Pancreas (tissue), 10 donors: Measurements from ENCODE around the gene ELP1. TPM values are rescaled to one million over a fixed set of nuclear protein-coding genes. Genes with fewer than 3 reads are reported as not detected.

Experiments used
- ATAC-seq, 4 donors: fragments of 200-7000 bp; cut with Tn5 transposase; one replicate each; pipeline versions ENCODE4 v1.8.0 to v1.9.1; 2020; ENCODE audit warnings: mild to moderate bottlenecking in 4 of 4, moderate library complexity in 4 of 4
- DNase-seq, 6 donors: peaks; one replicate each; pipeline ENCODE4 v3.0.0-alpha.2; 2020
- FAIRE-seq: peaks from 2 replicates; lab custom pipeline; 2012; peaks lifted over from hg19 to GRCh38; lab: Jason Lieb, UNC
- H3K27ac ChIP-seq, 4 donors: fragments of 200-600 bp; sonication (generic); 1 replicate in 3 of 4; 2 replicates in 1 of 4; pipeline versions ENCODE4 v1.5.0 to v1.8.0; 2020
- H3K27me3 ChIP-seq, 4 donors: fragments of 200-600 bp; one replicate each; pipeline ENCODE4 v1.8.0; 2021
- H3K36me3 ChIP-seq, 3 donors: fragments of 200-600 bp; sonication (generic) in 1 of 3; one replicate each; pipeline versions ENCODE4 v1.5.0 to v1.8.0; 2020 to 2021
- H3K4me1 ChIP-seq, 3 donors: fragments of 200-600 bp; one replicate each; pipeline ENCODE4 v1.8.0; 2021
- H3K4me3 ChIP-seq, 4 donors: fragments of 200-600 bp; sonication (generic) in 2 of 4; one replicate each; pipeline versions ENCODE4 v1.5.0 to v1.8.0; 2020 to 2021
- H3K9me3 ChIP-seq, 4 donors: fragments of 200-600 bp; one replicate each; pipeline ENCODE4 v1.8.0; 2021
- WGBS, 2 donors: extraction: QIAGEN DNeasy Blood & Tissue Kit; methylation state at CpG; one replicate each; pipeline ENCODE4 v1.1.7; 2013; 5-methylcytosine and 5-hydroxymethylcytosine counted together
- intact Hi-C, 3 donors: fragments of 100-400 bp; cut with DNase I; formaldehyde crosslinking; loops; one replicate each; pipeline versions ENCODE4 v1.11.1 to v1.14.2; 2022
- polyA plus RNA-seq, 2 donors: library from polyadenylated mRNA; stranded (reverse); fragments of 200-250 nt; gene quantifications; one replicate each; pipeline ENCODE4 v1.2.3, GENCODE V29; 2013
- total RNA-seq, 6 donors: library from RNA; stranded (reverse); fragmentation: NEBNext Ultra II Directional in 4 of 6; extraction: Animal tissue kit (Norgen Biotek cat#: 25700) in 4 of 6; gene quantifications; one replicate each; pipeline versions ENCODE4 v1.2.1 to v1.2.4, GENCODE V29; 2021 to 2023
- TF ChIP-seq, protein P1 (sequence below), 4 donors: fragments of 200-600 bp; sonication (generic) in 3 of 4; IDR thresholded peaks; one replicate each; pipeline versions ENCODE4 v1.5.0 to v1.8.0; 2021; ENCODE audit warnings: antibody characterized with exemption in 4 of 4
- donor health status: healthy with polysubstance abuse.
- donor health status: DM: no; HTN: no; CAD: no; lungs with moderate emphysema.
- donor health status: DM: no; HTN: no; CAD: no.
- donor health status: control.
- donor health status: control.
- donor health status: Bipolar disorder and iron deficiency.
- donor health status: DM: yes; HTN: yes; CAD: no.
- donor health status: DM: no; HTN: no; CAD: no.
- donor health status: DM: no; HTN: no; CAD: no.
- donor health status: DM: yes; HTN: yes; CAD: no.

Gene ELP1, protein sequence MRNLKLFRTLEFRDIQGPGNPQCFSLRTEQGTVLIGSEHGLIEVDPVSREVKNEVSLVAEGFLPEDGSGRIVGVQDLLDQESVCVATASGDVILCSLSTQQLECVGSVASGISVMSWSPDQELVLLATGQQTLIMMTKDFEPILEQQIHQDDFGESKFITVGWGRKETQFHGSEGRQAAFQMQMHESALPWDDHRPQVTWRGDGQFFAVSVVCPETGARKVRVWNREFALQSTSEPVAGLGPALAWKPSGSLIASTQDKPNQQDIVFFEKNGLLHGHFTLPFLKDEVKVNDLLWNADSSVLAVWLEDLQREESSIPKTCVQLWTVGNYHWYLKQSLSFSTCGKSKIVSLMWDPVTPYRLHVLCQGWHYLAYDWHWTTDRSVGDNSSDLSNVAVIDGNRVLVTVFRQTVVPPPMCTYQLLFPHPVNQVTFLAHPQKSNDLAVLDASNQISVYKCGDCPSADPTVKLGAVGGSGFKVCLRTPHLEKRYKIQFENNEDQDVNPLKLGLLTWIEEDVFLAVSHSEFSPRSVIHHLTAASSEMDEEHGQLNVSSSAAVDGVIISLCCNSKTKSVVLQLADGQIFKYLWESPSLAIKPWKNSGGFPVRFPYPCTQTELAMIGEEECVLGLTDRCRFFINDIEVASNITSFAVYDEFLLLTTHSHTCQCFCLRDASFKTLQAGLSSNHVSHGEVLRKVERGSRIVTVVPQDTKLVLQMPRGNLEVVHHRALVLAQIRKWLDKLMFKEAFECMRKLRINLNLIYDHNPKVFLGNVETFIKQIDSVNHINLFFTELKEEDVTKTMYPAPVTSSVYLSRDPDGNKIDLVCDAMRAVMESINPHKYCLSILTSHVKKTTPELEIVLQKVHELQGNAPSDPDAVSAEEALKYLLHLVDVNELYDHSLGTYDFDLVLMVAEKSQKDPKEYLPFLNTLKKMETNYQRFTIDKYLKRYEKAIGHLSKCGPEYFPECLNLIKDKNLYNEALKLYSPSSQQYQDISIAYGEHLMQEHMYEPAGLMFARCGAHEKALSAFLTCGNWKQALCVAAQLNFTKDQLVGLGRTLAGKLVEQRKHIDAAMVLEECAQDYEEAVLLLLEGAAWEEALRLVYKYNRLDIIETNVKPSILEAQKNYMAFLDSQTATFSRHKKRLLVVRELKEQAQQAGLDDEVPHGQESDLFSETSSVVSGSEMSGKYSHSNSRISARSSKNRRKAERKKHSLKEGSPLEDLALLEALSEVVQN (N-terminal part only)
- total RNA-seq (10 to 100 TPM in 2 of 6 donors, 1 to 10 TPM in 4; 6.9 to 13.3 (median 8.8) TPM), polyA plus RNA-seq (10 to 100 TPM; 10.7 to 19.2 TPM)

DNA sequence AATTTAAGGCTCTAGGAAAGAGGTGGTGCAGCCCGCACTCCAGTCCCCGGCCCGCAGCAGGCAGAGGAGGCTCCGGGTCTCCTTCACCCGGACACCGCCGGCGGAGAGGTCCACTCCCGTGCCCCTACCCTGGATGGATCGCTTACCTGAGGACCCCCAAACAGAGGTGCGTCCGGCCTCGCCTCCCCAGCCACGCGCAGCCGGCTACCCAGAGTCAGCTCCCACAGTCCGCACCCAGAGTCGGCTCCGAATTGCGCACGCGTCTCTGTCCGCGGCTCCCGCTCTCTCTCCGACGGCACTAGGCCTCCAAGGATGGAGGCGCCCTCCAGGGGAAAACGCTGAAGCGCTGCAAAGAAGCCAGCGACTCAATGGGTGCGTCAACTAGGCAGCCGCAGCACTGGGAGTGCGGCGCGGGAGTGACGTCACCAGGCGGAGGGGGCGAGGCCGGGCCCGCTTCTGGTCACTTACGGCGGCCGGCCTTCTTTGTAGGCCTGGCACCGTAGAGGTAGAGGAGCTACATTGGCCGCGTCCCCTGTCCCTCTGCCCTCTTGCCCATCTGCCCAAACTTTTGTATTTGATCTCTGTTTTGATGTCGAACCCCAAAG, at the start of gene ELP1:
TSS of gene ELP1 (minus strand) at position 407 of the 605 bp plus-strand sequence. CDS start 2,978 bp downstream, outside the sequence.
- FAIRE-seq, result no peak
- TF ChIP-seq, protein P1, sequence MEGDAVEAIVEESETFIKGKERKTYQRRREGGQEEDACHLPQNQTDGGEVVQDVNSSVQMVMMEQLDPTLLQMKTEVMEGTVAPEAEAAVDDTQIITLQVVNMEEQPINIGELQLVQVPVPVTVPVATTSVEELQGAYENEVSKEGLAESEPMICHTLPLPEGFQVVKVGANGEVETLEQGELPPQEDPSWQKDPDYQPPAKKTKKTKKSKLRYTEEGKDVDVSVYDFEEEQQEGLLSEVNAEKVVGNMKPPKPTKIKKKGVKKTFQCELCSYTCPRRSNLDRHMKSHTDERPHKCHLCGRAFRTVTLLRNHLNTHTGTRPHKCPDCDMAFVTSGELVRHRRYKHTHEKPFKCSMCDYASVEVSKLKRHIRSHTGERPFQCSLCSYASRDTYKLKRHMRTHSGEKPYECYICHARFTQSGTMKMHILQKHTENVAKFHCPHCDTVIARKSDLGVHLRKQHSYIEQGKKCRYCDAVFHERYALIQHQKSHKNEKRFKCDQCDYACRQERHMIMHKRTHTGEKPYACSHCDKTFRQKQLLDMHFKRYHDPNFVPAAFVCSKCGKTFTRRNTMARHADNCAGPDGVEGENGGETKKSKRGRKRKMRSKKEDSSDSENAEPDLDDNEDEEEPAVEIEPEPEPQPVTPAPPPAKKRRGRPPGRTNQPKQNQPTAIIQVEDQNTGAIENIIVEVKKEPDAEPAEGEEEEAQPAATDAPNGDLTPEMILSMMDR (IDR thresholded peaks at IDR 0.05), result no peak
- peak; percentile 88 to 95 (median 90) for ATAC-seq
- Histone ChIP-seq H3K4me3 (peak within 1 kb of the TSS; percentile 54 to 93 (median 88)), H3K36me3 (no peaks in the 10 kb centered on the region), H3K4me1 (peaks cover 6 to 18% (median 7%) of the 10 kb centered on the region in 3 donors), H3K27ac (peak within 1 kb of the TSS; percentile 77 to 94 (median 91)), H3K9me3 (no peaks in the 10 kb centered on the region), H3K27me3 (no peaks in the 10 kb centered on the region)
- DNase-seq, result peak; percentile 89 to 96 (median 94)
- 0 to 2% methylated on average over 40 to 48 of the region's 48 CpGs for WGBS, 2 donors
- intact Hi-C loops, result no loop called here

DNA sequence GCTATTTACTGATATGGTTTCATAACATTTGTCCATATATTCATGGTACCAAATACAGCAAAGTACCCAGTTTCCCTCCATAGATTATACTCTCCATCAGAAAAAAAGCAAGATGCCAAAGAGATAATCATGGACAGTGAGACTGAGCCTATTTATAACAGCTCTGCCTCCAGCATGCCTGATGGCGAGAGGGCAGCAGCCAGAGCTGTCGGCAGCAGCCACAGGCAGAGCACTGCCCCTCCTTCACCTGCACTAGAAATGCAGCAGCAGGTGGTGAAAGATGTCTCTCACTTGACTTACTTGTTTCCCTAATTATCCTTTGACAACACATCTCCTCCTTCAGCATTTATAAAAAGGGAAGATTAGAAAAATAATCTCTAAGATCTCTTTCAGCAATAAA, 47.0 kb upstream of the ELP1 start:
- ATAC-seq (no peak), FAIRE-seq (no peak), DNase-seq (no peak)
- 94 to 98% methylated on average over 2 of the region's 2 CpGs for WGBS, 2 donors
- no peaks in the 10 kb centered on the region for H3K4me1 ChIP-seq
- peaks cover 0 to 4% (median 0%) of the 10 kb centered on the region in 3 donors for H3K36me3 ChIP-seq
- intact Hi-C loops, result no loop called here
- no peaks in the 10 kb centered on the region for H3K27me3 ChIP-seq
- no peaks in the 10 kb centered on the region for H3K9me3 ChIP-seq
- H3K4me3 ChIP-seq, result no peak overlapping the region
- TF ChIP-seq, protein P1 (IDR thresholded peaks at IDR 0.05), result no peak
- no peak overlapping the region for H3K27ac ChIP-seq

DNA sequence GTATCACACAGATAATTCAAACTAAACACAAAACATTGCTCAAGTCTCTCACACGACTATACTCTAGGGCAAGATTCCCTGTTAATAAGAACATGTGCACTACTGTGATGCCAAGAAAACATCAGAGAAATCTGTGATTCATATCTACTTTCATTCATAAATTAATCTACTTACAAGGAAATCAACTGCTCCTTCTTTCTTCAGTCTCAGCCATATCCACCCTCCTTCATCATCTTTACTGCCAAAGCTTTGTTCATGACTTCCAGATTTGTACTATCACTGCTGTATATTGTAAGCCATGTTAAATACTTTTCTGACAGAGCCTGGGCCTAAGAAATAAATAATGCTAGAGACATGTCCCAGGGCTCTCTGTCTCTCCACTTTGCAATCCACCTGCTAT, 44.3 kb upstream of the ELP1 start:
- intact Hi-C loops, result no loop called here

DNA sequence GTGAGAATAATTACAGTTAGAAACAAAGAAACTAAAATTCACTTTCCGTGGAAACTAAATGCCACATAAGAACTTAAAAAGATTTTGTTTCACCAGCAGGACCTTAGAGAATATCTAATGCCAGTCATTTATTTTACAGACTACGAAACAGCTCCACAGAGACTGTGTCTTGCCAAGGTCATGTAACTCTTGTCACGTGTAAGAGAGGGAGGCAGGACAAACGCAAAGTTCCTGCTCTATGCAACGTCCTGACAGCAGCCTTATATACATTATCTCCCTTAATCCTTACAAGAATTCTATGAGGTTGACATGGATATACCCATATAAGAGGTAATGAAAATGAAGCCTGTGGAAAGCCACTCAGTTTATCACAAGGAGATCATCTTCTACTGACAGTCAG, 40.0 kb upstream of the ELP1 start:
- H3K27ac ChIP-seq, result no peak overlapping the region
- peaks cover 0 to 4% (median 0%) of the 10 kb centered on the region in 3 donors for H3K36me3 ChIP-seq
- ATAC-seq, result peak; percentile 63 to 85 (median 72)
- no peaks in the 10 kb centered on the region for H3K27me3 ChIP-seq
- peaks cover 6 to 9% (median 7%) of the 10 kb centered on the region in 3 donors for H3K4me1 ChIP-seq
- FAIRE-seq, result no peak
- no peaks in the 10 kb centered on the region for H3K9me3 ChIP-seq
- no peak overlapping the region for H3K4me3 ChIP-seq
- TF ChIP-seq, protein P1 (IDR thresholded peaks at IDR 0.05), result no peak
- WGBS, 2 donors, result 8 to 9% methylated on average over 5 of the region's 5 CpGs
- no peak for DNase-seq
- intact Hi-C loops, result no loop called here

More for the DNA sequence above, 44.3 kb upstream of the ELP1 start:
- H3K4me3 ChIP-seq, result no peak overlapping the region
- DNase-seq (no peak), ATAC-seq (no peak), FAIRE-seq (no peak)
- H3K27ac ChIP-seq, result no peak overlapping the region
- TF ChIP-seq, protein P1 (IDR thresholded peaks at IDR 0.05), result no peak
- H3K36me3 ChIP-seq, result peaks cover 0 to 4% (median 0%) of the 10 kb centered on the region in 3 donors
- 22 to 34% methylated on average over 1 of the region's 1 CpG for WGBS, 2 donors
- no peaks in the 10 kb centered on the region for H3K9me3 ChIP-seq
- H3K27me3 ChIP-seq, result no peaks in the 10 kb centered on the region
- H3K4me1 ChIP-seq, result peaks cover 6 to 7% (median 7%) of the 10 kb centered on the region in 3 donors
